DOHH2 (cell line): ENCODE measurements around the gene RGS13.

Experiments
- H3F3A ChIP-seq: fragments of 200-600 bp; sonication (generic), shearing (Covaris generic); 2 replicates; pipeline ENCODE4 v1.6.0; 2016; ENCODE audit warnings: antibody characterized with exemption, mild to moderate bottlenecking; ENCODE audit not compliant: control insufficient read depth, insufficient read depth
- H3K27ac ChIP-seq: fragments of 200-600 bp; sonication (generic); 2 replicates; pipeline ENCODE4 v1.5.1; 2014; ENCODE audit warnings: low read depth, mild to moderate bottlenecking, low read length, moderate library complexity
- H3K27me3 ChIP-seq: fragments of 200-600 bp; sonication (generic); 2 replicates; pipeline ENCODE4 v1.6.1; 2014; ENCODE audit warnings: mild to moderate bottlenecking, low read length, mixed read lengths; ENCODE audit not compliant: control insufficient read depth
- H3K36me3 ChIP-seq: fragments of 200-600 bp; sonication (generic); 2 replicates; pipeline ENCODE4 v1.6.1; 2014; ENCODE audit warnings: mild to moderate bottlenecking, low read length, moderate library complexity, mixed read lengths; ENCODE audit not compliant: control insufficient read depth
- H3K4me1 ChIP-seq: fragments of 200-600 bp; sonication (generic); 2 replicates; pipeline ENCODE4 v1.6.1; 2014; ENCODE audit warnings: mild to moderate bottlenecking, low read length, mixed read lengths; ENCODE audit not compliant: control insufficient read depth
- H3K4me2 ChIP-seq: fragments of 200-600 bp; sonication (generic); 2 replicates; pipeline ENCODE4 v1.6.0; 2014; ENCODE audit warnings: mild to moderate bottlenecking, low read length, moderate library complexity
- H3K4me3 ChIP-seq: fragments of 200-600 bp; sonication (generic); 2 replicates; pipeline ENCODE4 v1.5.1; 2014; ENCODE audit warnings: mild to moderate bottlenecking, low read length, mixed read lengths
- H3K79me2 ChIP-seq: fragments of 200-600 bp; sonication (generic); 2 replicates; pipeline ENCODE4 v1.6.1; 2014; ENCODE audit warnings: mild to moderate bottlenecking, low read length, mixed read lengths; ENCODE audit not compliant: control insufficient read depth
- H3K9me2 ChIP-seq: fragments of 200-600 bp; sonication (generic); replicated peaks from 2 replicates; pipeline ENCODE4 v1.6.1; 2014; ENCODE audit warnings: mild to moderate bottlenecking, low read length, mixed read lengths; ENCODE audit not compliant: control insufficient read depth
- H3K9me3 ChIP-seq: fragments of 200-600 bp; sonication (generic); 2 replicates; pipeline ENCODE4 v1.6.1; 2014; ENCODE audit warnings: antibody characterized with exemption, low read length, mixed read lengths; ENCODE audit not compliant: control insufficient read depth, insufficient read depth
- H4K20me1 ChIP-seq: fragments of 200-600 bp; sonication (generic); 2 replicates; pipeline ENCODE4 v1.6.0; 2014; ENCODE audit warnings: low read depth, mild to moderate bottlenecking, antibody characterized with exemption, low read length, moderate library complexity; ENCODE audit not compliant: control insufficient read depth, insufficient read depth
- CTCF ChIP-seq: fragments of 200-600 bp; sonication (generic); IDR thresholded peaks from one replicate; pipeline ENCODE4 v1.5.1; 2014; ENCODE audit warnings: antibody characterized with exemption, mild to moderate bottlenecking, low read depth, low read length; ENCODE audit not compliant: poor library complexity, severe bottlenecking
- EZH2phosphoT487 ChIP-seq: fragments of 200-600 bp; sonication (generic); IDR thresholded peaks from 2 replicates; pipeline ENCODE4 v1.6.1; 2017; ENCODE audit warnings: borderline replicate concordance, mild to moderate bottlenecking, antibody characterized with exemption, low read length, moderate library complexity, mixed read lengths

Gene RGS13

GRCh38 chr1:192635939-192636338 lies at the start of gene RGS13:
Gene RGS13, plus strand, starts transcription at chr1:192636147. Its CDS starts 8,188 bp downstream, at chr1:192644335.
- peaks cover 88% of the 10 kb centered on the region for H3K79me2 ChIP-seq
- peak within 1 kb of the TSS; percentile 89 for H3K4me3 ChIP-seq
- no peaks in the 10 kb centered on the region for H3K9me2 ChIP-seq
- H3F3A ChIP-seq, result peaks cover 56% of the 10 kb centered on the region
- no peak for TF ChIP-seq CTCF
- no peak for TF ChIP-seq EZH2phosphoT487
- H3K4me1 ChIP-seq, result peaks cover 74% of the 10 kb centered on the region
- H4K20me1 ChIP-seq, result 0 out of 2 replicates have a peak, but pooled peaks cover 3% of the 10 kb centered on the region
- peak within 1 kb of the TSS; percentile 97 for H3K4me2 ChIP-seq
- no peaks in the 10 kb centered on the region for H3K27me3 ChIP-seq
- no peaks in the 10 kb centered on the region for H3K9me3 ChIP-seq
- peak within 1 kb of the TSS; percentile 97 for H3K27ac ChIP-seq
- peaks cover 45% of the 10 kb centered on the region for H3K36me3 ChIP-seq

- Histone ChIP-seq H3K4me3 (no peak overlapping the region), H4K20me1 (no peaks in the 10 kb centered on the region), H3K4me1 (no peaks in the 10 kb centered on the region), H3K36me3 (no peaks in the 10 kb centered on the region), H3K79me2 (no peaks in the 10 kb centered on the region), H3K4me2 (no peak overlapping the region), H3K9me3 (no peaks in the 10 kb centered on the region), H3K27ac (no peak overlapping the region), H3K27me3 (no peaks in the 10 kb centered on the region), H3K9me2 (no peaks in the 10 kb centered on the region), H3F3A (no peaks in the 10 kb centered on the region)
- no peak for TF ChIP-seq CTCF
- TF ChIP-seq EZH2phosphoT487, result no peak
These were observed 48.3 kb upstream of the RGS13 start for GRCh38 chr1:192587386-192588266.

GRCh38 chr1:192588546-192588945 lies 47.4 kb upstream of the RGS13 start:
- Histone ChIP-seq H3K4me1 (no peaks in the 10 kb centered on the region), H3K27me3 (no peaks in the 10 kb centered on the region), H3K9me2 (no peaks in the 10 kb centered on the region), H3K79me2 (no peaks in the 10 kb centered on the region), H3K4me2 (no peak overlapping the region), H3K27ac (no peak overlapping the region), H3K4me3 (no peak overlapping the region), H3F3A (no peaks in the 10 kb centered on the region), H3K36me3 (no peaks in the 10 kb centered on the region), H4K20me1 (no peaks in the 10 kb centered on the region), H3K9me3 (no peaks in the 10 kb centered on the region)
- no peak for TF ChIP-seq CTCF
- TF ChIP-seq EZH2phosphoT487, result no peak
